HCT116 (cell line): Measurements from ENCODE around the gene UCP2. TPM values are rescaled to one million over a fixed set of nuclear protein-coding genes. Genes with fewer than 3 reads are reported as not detected.

Source experiments
- ATAC-seq: fragments of 200-7000 bp; cut with Tn5 transposase; 2 replicates; pipeline ENCODE4 v1.9.1; 2020; ENCODE audit warnings: mild to moderate bottlenecking, moderate library complexity
- BruUV-seq: library from RNA; stranded (reverse); fragments of 400-500 nt; replicated peaks from 2 replicates; lab custom pipeline; 2021; lab: Mats Ljungman, UMichigan
- CTCF ChIA-PET: fragments of 300-600 bp; sonication (Branson Sonifier 250); formaldehyde crosslinking; loops from one replicate; lab custom pipeline; 2021; ENCODE audit warnings: antibody characterized with exemption; lab: Charles Lee
- POLR2A ChIA-PET: fragments of 300-600, 350-600 bp; sonication (Branson Sonifier 250); formaldehyde crosslinking; loops from one replicate; lab custom pipeline; 2021; ENCODE audit warnings: antibody characterized with exemption; lab: Charles Lee
- RAD21 ChIA-PET, 2 experiments: fragments of 300-600 bp; sonication (Branson Sonifier 250); formaldehyde crosslinking; loops; one replicate each; lab custom pipeline; 2023; ENCODE audit warnings: low total read pairs in 2 of 2; ENCODE audit not compliant: uncharacterized antibody in 2 of 2, unreplicated experiment in 2 of 2, low non-redundant PET in 1 of 2; lab: Charles Lee
- DNase-seq: peaks from one replicate; pipeline ENCODE4 v3.0.0-alpha.2; 2010; ENCODE audit warnings: low read depth, low spot score
- H2AFZ ChIP-seq: fragments of 200-600 bp; shearing (Covaris generic), sonication (generic); 2 replicates; pipeline ENCODE4 v1.6.1; 2017; ENCODE audit warnings: low read depth, mixed run types, mixed read lengths, antibody characterized with exemption, low read length; ENCODE audit not compliant: poor library complexity, severe bottlenecking
- H3K27ac ChIP-seq: 2 replicates; pipeline ENCODE4 v1.5.1; 2012; ENCODE audit warnings: low read depth, low read length
- H3K27me3 ChIP-seq: fragments of 200-600 bp; sonication (generic); 2 replicates; pipeline ENCODE4 v1.6.1; 2016; ENCODE audit warnings: mixed run types, low read length, mixed read lengths; ENCODE audit not compliant: insufficient read depth
- H3K36me3 ChIP-seq, 2 experiments: fragments of 200-500 bp in 1 of 2; fragments of 200-600 bp in 1 of 2; sonication (Bioruptor generic) in 1 of 2; sonication (generic) in 1 of 2; 2 replicates each; pipeline versions ENCODE4 v1.5.1 to v1.6.1; 2014 to 2016; ENCODE audit warnings: low read length in 2 of 2, inconsistent platforms in 1 of 2, mixed read lengths in 1 of 2, mixed run types in 1 of 2; ENCODE audit not compliant: insufficient read depth in 2 of 2, control insufficient read depth in 1 of 2
- H3K4me1 ChIP-seq, 2 experiments: fragments of 200-600 bp in 1 of 2; sonication (generic) in 1 of 2; 2 replicates each; pipeline versions ENCODE4 v1.5.1 to v1.6.1; 2012 to 2017; ENCODE audit warnings: low read length in 2 of 2, inconsistent platforms in 1 of 2, mild to moderate bottlenecking in 1 of 2, mixed read lengths in 1 of 2, mixed run types in 1 of 2, moderate library complexity in 1 of 2; ENCODE audit not compliant: insufficient read depth in 2 of 2, control insufficient read depth in 1 of 2
- H3K4me2 ChIP-seq: fragments of 200-600 bp; sonication (generic); 2 replicates; pipeline ENCODE4 v1.6.1; 2017; ENCODE audit warnings: mixed run types, low read length, mixed read lengths
- H3K4me3 ChIP-seq, 2 experiments: fragments of 200-600 bp in 1 of 2; sonication (generic) in 1 of 2; replicated peaks in 1 of 2; 2 replicates each; pipeline ENCODE4 v1.5.1; 2011 to 2016; ENCODE audit warnings: low read length in 2 of 2, control low read depth in 1 of 2, low read depth in 1 of 2, mild to moderate bottlenecking in 1 of 2, mixed read lengths in 1 of 2, mixed run types in 1 of 2
- H3K79me2 ChIP-seq: fragments of 200-600 bp; sonication (generic); 2 replicates; pipeline ENCODE4 v1.6.1; 2017; ENCODE audit warnings: mild to moderate bottlenecking, mixed run types, low read length, moderate library complexity, mixed read lengths; ENCODE audit not compliant: insufficient read depth
- H3K9ac ChIP-seq: fragments of 200-600 bp; sonication (generic); 2 replicates; pipeline ENCODE4 v1.6.1; 2016; ENCODE audit warnings: low read length, mixed read lengths
- H3K9me2 ChIP-seq: fragments of 200-600 bp; sonication (generic), shearing (Covaris generic); 2 replicates; pipeline ENCODE4 v1.6.1; 2017; ENCODE audit warnings: mixed run types, mild to moderate bottlenecking, moderate library complexity; ENCODE audit not compliant: insufficient read depth
- H3K9me3 ChIP-seq, 2 experiments: fragments of 200-500 bp in 1 of 2; fragments of 200-600 bp in 1 of 2; sonication (Bioruptor generic) in 1 of 2; sonication (generic) in 1 of 2; 2 replicates each; pipeline ENCODE4 v1.6.1; 2014 to 2017; ENCODE audit warnings: low read length in 2 of 2, mixed read lengths in 2 of 2, inconsistent platforms in 1 of 2, low read depth in 1 of 2, mild to moderate bottlenecking in 1 of 2, mixed run types in 1 of 2, moderate library complexity in 1 of 2; ENCODE audit not compliant: control insufficient read depth in 1 of 2, insufficient read depth in 1 of 2
- H4K20me1 ChIP-seq: fragments of 200-600 bp; sonication (generic), shearing (Covaris generic); 2 replicates; pipeline ENCODE4 v1.6.1; 2017; ENCODE audit warnings: mixed run types, mild to moderate bottlenecking, moderate library complexity; ENCODE audit not compliant: insufficient read depth
- CBX3 ChIP-seq: IDR thresholded peaks from 2 replicates; pipeline ENCODE4 v1.6.1; 2012; ENCODE audit warnings: low read depth
- CEBPB ChIP-seq: IDR thresholded peaks from 2 replicates; pipeline ENCODE4 v1.6.1; 2012; ENCODE audit warnings: low read depth
- EGR1 ChIP-seq: IDR thresholded peaks from 2 replicates; pipeline ENCODE4 v1.6.1; 2012; ENCODE audit warnings: low read depth
- ELF1 ChIP-seq: IDR thresholded peaks from 2 replicates; pipeline ENCODE4 v1.6.1; 2012; ENCODE audit warnings: low read depth, borderline replicate concordance
- EZH2 ChIP-seq: fragments of 200-600 bp; sonication (generic); IDR thresholded peaks from 2 replicates; pipeline ENCODE4 v1.6.1; 2017; ENCODE audit warnings: antibody characterized with exemption, mixed run types
- EZH2phosphoT487 ChIP-seq: fragments of 200-600 bp; IDR thresholded peaks from 2 replicates; pipeline ENCODE4 v1.6.1; 2018; ENCODE audit warnings: antibody characterized with exemption, borderline replicate concordance
- FOSL1 ChIP-seq: IDR thresholded peaks from 2 replicates; pipeline ENCODE4 v1.6.1; 2012; ENCODE audit warnings: low read depth
- JUND ChIP-seq: IDR thresholded peaks from 2 replicates; pipeline ENCODE4 v1.6.1; 2012
- POLR2AphosphoS5 ChIP-seq: IDR thresholded peaks from 2 replicates; pipeline ENCODE4 v1.6.1; 2011; ENCODE audit warnings: mild to moderate bottlenecking, low read depth, low read length, moderate library complexity
- RAD21 ChIP-seq: IDR thresholded peaks from 2 replicates; pipeline ENCODE4 v1.6.1; 2012; ENCODE audit warnings: low read depth, mild to moderate bottlenecking
- SIN3A ChIP-seq: IDR thresholded peaks from 2 replicates; pipeline ENCODE4 v1.6.1; 2012; ENCODE audit warnings: low read depth
- SP1 ChIP-seq: IDR thresholded peaks from 2 replicates; pipeline ENCODE4 v1.6.1; 2012; ENCODE audit warnings: low read depth
- SRF ChIP-seq: IDR thresholded peaks from 2 replicates; pipeline ENCODE4 v1.6.1; 2012; ENCODE audit warnings: low read depth
- TCF7L2 ChIP-seq: IDR thresholded peaks from 2 replicates; pipeline ENCODE4 v1.7.0; 2011; ENCODE audit warnings: borderline replicate concordance, inconsistent platforms; ENCODE audit not compliant: insufficient read depth, insufficient read length; ENCODE audit errors: extremely low read depth
- YY1 ChIP-seq: IDR thresholded peaks from 2 replicates; pipeline ENCODE4 v1.6.1; 2011; ENCODE audit warnings: low read length, low read depth, moderate library complexity, mild to moderate bottlenecking; ENCODE audit not compliant: insufficient replicate concordance; ENCODE audit errors: extremely low read depth
- ZFX ChIP-seq: fragments of 450-650 bp; IDR thresholded peaks from 2 replicates; pipeline ENCODE4 v1.6.1; 2017
- intact Hi-C: fragments of 100-400 bp; cut with micrococcal nuclease; formaldehyde crosslinking; loops from 2 replicates; pipeline ENCODE4 v1.10.0; 2022
- total RNA-seq: library from RNA; stranded (reverse); gene quantifications from one replicate; pipeline ENCODE4 v1.2.1, GENCODE V29; 2021; ENCODE audit not compliant: unreplicated experiment
- TF ChIP-seq, protein P1 (sequence below), 3 experiments: fragments of 200-600 bp in 1 of 3; sonication (generic) in 1 of 3; IDR thresholded peaks in 2 of 3; conservative IDR thresholded peaks in 1 of 3; 2 replicates each; pipeline ENCODE4 v1.5.1; 2012 to 2017; ENCODE audit warnings: low read depth in 2 of 3, low read length in 2 of 3, antibody characterized with exemption in 1 of 3, borderline replicate concordance in 1 of 3, control low read depth in 1 of 3, mild to moderate bottlenecking in 1 of 3, mixed read lengths in 1 of 3, mixed run types in 1 of 3, moderate library complexity in 1 of 3; ENCODE audit not compliant: insufficient read depth in 1 of 3

UCP2 gene
- total RNA-seq, 1 experiment from 2014 or later = 20.4 TPM

GRCh38 chr11:74011360-74012073 is 28.9 kb upstream of the UCP2 start:
- H2AFZ ChIP-seq = no peak overlapping the region
- no peaks in the 10 kb centered on the region for H3K27me3 ChIP-seq
- no peaks in the 10 kb centered on the region for H4K20me1 ChIP-seq
- ATAC-seq = no peak
- POLR2A ChIA-PET = no interaction called here
- no peak for DNase-seq
- no peaks in the 10 kb centered on the region for H3K4me1 ChIP-seq
- CTCF ChIA-PET = no interaction called here
- H3K36me3 ChIP-seq = no peaks in the 10 kb centered on the region; a peak in 1 of 4 replicates
- RAD21 ChIA-PET = no interaction called here
- TF ChIP-seq POLR2AphosphoS5 (no peak), EZH2phosphoT487 (no peak), ZFX (no peak), FOSL1 (no peak), EZH2 (no peak)
- TF ChIP-seq, all 23 proteins: peak for 0
- H3K4me2 ChIP-seq = no peak overlapping the region
- H3K9ac ChIP-seq = no peak overlapping the region
- intact Hi-C loops = no loop called here
- BruUV-seq = no TSS peak
- H3K27ac ChIP-seq = no peak overlapping the region
- no peak overlapping the region for H3K4me3 ChIP-seq
- no peaks in the 10 kb centered on the region for H3K79me2 ChIP-seq
- H3K9me2 ChIP-seq = no peaks in the 10 kb centered on the region
- no peaks in the 10 kb centered on the region for H3K9me3 ChIP-seq

DNA sequence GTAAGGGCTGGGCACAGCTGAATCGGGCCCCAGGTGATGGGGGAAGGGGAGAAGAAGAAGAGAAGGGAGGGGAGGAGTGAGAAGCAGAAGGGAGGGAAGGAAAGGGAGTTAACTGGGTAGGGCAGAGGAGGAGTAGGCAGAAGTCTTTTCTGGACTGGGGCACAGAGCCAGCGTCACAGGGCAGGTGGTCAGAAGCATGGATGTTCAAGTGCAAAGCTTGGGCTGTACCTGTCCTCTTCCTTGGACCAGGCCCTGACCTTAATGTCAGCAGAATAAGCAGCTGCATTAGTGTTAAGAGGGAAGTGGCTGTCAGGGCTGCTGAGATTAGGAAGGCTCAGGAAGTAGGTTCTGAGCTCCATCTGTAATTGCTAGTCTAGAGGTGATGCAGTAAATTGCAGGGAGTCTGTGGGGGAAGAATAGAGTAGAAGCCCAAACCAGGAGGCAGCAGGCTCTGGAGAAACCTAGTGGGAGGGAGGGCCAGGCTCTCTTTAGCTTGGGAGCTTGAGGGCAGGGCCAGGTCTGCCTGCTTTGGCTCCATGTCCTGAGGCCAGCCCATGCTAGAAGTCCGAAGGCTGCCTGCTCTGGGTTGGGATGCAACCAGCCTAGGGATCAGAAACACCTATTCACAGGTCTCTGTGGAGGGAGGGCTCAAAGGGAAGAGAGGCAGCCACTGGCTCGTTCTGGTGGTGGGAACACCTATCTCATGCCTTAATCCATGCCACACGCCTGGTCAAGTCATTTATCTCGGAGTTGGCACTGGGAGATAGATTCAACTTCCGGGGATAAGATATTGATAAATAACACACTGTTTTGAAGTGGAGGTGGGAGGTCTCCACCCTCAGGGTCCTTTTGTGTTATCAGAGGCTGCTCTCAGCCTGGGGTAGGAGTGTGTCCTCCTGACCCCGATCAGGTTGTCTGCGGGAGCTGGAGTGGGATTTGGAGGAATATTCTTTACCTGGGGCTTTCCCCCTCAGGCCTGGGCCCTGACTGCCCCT is 28.0 kb upstream of the UCP2 start:
- Histone ChIP-seq H4K20me1 (no peaks in the 10 kb centered on the region), H3K4me1 (no peaks in the 10 kb centered on the region), H3K4me3 (no peak overlapping the region), H3K36me3 (no peaks in the 10 kb centered on the region; a peak in 1 of 4 replicates), H3K9ac (no peak overlapping the region), H3K79me2 (no peaks in the 10 kb centered on the region), H3K4me2 (no peak overlapping the region), H2AFZ (no peak overlapping the region), H3K27ac (no peak overlapping the region), H3K9me3 (no peaks in the 10 kb centered on the region), H3K9me2 (no peaks in the 10 kb centered on the region), H3K27me3 (no peaks in the 10 kb centered on the region)
- DNase-seq (no peak), ATAC-seq (no peak)
- BruUV-seq = no TSS peak
- CTCF ChIA-PET = no interaction called here
- POLR2A ChIA-PET = no interaction called here
- RAD21 ChIA-PET = no interaction called here
- intact Hi-C loops = no loop called here
- TF ChIP-seq RAD21 = no peak
- no peak for TF ChIP-seq CBX3
- TF ChIP-seq, protein P1, sequence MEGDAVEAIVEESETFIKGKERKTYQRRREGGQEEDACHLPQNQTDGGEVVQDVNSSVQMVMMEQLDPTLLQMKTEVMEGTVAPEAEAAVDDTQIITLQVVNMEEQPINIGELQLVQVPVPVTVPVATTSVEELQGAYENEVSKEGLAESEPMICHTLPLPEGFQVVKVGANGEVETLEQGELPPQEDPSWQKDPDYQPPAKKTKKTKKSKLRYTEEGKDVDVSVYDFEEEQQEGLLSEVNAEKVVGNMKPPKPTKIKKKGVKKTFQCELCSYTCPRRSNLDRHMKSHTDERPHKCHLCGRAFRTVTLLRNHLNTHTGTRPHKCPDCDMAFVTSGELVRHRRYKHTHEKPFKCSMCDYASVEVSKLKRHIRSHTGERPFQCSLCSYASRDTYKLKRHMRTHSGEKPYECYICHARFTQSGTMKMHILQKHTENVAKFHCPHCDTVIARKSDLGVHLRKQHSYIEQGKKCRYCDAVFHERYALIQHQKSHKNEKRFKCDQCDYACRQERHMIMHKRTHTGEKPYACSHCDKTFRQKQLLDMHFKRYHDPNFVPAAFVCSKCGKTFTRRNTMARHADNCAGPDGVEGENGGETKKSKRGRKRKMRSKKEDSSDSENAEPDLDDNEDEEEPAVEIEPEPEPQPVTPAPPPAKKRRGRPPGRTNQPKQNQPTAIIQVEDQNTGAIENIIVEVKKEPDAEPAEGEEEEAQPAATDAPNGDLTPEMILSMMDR (IDR thresholded peaks at IDR 0.05 in 2 of 3, conservative IDR thresholded peaks at IDR 0.05 in 1 of 3; ENCODE audit: borderline replicate concordance in 1 of 3, insufficient read depth in 1 of 3, low read depth in 2 of 3, low read length in 2 of 3) = no peak
- TF ChIP-seq SIN3A = no peak
- no peak for TF ChIP-seq FOSL1
- TF ChIP-seq ELF1 = no peak
- TF ChIP-seq SRF = no peak
- no peak for TF ChIP-seq EZH2
- no peak for TF ChIP-seq TCF7L2
- TF ChIP-seq CEBPB = no peak
- TF ChIP-seq EGR1 = no peak
- TF ChIP-seq ZFX = no peak
- no peak for TF ChIP-seq JUND
- TF ChIP-seq YY1 = no peak
- TF ChIP-seq SP1 = no peak
